GM21390 (cell line): ENCODE measurements around the gene TAOK1.

Experiments
- ATAC-seq: cut with Tn5 transposase; IDR thresholded peaks from one replicate; pipeline ENCODE4 v1.9.1; 2021; ENCODE audit not compliant: unreplicated experiment

Gene TAOK1

DNA sequence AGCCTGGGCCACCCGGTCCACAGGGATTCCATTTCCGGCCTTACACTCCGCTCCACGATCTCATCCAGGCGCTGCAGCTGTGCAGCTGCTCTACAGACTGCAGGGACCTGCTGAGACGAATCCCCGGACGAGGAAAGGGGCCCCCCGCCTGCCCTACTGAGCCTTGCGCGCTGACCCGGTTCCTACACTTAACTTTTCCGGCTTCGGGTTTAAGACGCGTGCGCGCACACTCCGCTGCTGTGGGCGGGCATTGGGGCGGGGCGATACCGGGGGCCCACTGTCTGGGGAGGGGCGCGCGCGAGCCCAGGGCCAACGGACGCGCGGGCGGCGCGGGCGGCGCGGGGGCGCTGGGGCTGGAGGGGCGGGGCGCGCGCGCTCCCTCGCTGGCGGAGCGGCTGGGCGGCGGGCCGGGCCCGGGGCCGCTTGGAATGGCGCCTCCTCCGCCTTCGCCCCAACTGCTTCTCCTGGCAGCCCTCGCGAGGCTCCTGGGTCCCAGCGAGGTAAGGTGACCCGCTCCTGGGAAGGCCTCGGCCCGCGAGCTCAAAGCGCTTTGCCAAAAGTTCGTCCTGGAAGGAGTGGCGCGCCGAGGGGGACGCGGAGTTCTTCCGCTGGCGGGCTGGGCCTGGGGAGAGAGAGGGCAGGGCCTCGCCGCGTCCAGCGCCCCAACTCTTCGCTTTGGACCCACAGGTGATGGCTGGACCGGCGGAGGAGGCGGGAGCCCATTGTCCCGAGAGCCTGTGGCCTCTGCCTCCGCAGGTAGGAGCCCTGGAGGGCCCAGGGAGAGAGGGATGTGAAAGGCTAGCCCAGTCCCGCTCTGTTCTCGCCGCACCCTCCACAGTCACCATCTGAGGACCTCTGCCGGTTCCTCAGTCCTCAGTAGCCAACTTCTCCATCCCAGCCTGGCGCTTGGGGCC, 178.4 kb downstream of the TAOK1 start, which contains the start of gene TP53I13:
TP53I13 (plus strand) TSS at position 371 of the 914 bp plus-strand sequence; CDS start at position 429, 58 bp downstream.
- peak; percentile 30 for ATAC-seq

GRCh38 chr17:29569245-29569950, 179.2 kb downstream of the TAOK1 start:
- no peak for ATAC-seq

DNA sequence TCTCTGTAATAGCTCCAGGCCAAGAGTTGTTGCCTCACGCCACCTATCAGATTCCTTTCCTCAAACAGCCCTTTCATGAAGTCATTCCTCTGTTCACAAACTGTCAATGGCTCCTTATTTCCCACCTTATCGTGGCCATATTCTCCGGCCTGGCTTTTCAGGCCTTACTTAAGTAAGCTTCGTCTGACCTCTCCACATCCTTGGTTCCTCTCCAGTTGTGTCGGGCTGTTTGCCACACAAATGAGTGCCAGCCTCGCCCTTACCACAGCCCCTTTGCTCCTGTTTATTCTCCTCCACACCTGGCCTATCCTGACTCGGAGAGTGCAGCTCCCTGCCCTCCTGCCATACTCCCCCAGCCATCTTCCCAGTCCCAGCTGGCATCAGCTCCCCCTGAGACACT, 180.4 kb downstream of the TAOK1 start:
- ATAC-seq, result no peak

GRCh38 chr17:29571486-29571882, 181.3 kb downstream of the TAOK1 start:
- no peak for ATAC-seq

- ATAC-seq, result no peak
Measured at GRCh38 chr17:29571883-29572681, 181.9 kb downstream of the TAOK1 start.

GRCh38 chr17:29572691-29573557, 182.8 kb downstream of the TAOK1 start:
- no peak for ATAC-seq

- ATAC-seq, result no peak
Measured at GRCh38 chr17:29573558-29573869, 183.4 kb downstream of the TAOK1 start.

DNA sequence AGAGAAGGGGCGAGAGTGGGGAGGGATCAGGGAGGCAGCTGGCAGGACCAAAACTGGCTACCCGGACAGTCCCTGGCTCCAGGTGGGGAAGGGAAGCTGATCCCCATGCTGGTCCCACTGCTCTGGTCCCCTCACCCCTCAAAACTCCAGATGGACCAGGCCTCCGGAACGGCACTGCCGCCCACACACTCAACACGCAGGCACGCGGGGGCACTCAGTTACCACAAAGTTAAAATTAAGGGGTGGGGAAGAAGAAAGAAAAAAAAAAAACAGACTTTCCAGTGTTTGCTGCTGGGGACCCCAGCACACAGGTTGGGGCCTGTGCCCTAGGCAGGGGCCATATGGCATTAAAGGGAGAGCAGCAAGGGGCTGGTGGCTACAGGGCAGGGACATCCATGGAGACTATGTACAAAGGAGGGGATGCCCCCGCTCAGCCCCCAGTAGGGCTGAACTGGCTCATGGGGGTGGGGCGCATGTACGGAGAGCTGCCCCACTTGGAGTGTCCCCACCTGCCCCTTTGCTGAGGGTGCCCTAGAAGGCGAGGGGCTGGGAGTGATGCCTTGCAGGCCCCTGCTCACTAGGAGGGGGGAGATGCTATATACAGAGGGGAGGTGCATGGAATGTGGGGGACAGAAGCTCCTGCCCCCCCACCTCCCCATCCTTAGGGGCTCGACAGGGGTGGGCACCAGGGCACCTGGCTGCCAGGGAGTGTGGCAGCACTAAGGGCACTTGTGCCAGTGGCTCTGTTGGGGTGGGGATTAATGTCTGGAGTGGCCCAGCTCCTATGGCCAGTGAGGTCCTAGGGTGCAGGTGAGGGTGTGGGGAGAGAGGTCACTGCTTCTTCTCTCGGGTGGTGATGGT, 183.9 kb downstream of the TAOK1 start:
- no peak for ATAC-seq

DNA sequence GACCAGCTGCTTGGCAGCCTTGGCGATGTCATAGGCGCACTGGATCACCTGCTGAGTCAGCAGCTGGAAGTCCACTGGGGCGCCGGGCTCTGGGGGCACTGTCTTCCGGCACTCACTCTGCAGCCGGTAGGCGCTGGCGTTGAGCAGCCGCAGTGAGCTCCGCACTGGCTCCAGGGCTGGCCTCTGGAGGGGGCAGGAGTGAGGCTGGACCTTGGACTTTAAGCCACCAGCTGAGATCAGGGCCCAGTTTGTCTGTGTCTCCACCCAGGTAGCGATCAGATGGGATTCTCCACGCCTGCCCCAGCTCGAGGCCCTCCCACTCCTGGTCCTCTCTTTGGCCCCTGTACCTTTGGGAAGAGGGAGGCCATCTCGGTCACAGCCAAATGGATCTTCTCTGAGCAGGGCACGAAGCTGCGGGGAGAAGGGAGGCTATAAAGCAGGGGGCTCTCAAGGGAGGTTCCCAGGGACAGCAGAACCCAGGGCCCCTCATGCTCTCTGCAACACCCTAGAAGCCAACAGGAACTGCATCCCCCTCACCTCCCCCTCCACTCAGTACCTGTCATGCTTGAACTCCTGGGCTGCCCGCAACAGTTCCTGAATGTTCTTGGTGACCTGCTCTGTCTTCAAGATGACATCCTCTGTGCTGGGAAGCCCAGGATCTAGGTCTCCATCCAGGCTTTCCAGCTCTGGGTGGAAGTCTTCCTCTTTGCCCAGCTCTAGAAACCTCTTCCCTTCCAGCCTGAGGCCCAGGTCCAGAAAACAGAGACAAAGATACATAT, 184.8 kb downstream of the TAOK1 start:
- no peak for ATAC-seq

DNA sequence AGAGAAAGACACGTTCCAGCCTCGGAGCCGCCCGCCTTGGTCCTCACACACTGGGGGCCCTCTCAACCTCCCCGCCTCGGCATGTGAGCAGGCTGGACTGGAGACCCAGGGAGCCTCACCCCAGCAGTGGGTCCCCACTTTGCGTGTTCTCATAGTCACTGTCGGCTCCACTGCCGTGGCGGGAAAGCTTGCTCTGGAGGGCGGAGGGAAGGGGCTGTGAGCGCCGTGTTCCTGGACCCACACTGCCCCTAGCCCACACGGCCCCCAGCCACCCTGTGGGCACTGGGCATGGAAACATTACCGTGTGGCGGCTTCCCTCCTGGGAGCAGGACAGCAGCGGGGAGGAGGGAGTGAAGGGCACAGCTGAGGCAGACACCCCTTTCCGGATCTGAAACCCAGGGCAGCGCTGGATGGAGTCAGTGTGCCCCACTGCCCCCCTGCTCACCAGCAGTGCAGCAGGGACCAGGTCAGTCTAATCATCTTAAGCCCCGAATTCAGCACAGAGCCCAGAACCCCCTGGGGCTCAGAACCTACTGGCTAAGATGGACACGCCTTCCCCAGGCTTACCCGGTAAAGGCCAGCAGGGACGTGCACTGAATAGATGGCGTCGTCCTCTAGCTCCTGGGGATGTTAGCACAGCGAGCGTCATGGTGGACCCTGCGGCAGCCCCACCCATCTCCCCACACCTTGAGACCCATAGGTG, 185.5 kb downstream of the TAOK1 start:
- ATAC-seq, result no peak

DNA sequence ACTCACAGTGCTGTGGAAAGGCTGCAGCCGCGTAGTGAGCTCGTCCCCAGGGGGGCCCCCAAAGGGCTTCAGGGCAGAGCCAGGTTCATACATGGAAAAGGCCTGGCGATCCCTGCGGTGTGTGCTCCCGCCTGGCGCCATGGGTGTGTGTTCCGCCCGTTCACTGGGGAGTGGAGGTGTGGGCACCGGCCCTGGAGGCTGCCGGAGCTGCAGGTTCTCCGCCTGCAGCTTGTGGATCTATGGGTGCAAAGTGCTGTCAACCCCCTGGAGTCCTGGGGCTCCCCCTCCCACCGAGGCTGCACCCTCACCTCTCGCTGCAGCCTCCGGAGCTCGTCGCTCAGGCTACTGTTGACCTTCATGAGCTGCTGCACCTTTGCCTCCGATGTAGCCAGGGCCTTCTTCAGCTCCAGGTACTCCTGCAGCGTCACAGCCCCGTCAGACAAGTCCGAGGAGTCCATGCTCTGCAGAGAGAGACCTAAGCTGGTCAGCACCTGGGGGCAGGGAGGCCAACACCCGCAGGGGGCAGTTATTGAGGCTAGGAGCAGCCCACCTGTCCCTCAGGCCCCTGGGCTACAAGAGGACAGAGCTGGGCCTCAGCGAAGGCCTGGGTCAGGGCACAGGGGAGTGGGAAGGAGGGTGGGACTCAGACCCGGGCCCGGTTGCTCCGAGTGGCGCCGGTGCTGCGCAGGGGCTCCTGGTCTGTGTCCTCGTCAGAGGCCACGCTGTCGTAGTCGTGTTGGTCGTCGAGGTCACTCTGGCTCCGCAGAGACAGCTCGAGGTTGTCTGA, 186.2 kb downstream of the TAOK1 start:
- no peak for ATAC-seq

DNA sequence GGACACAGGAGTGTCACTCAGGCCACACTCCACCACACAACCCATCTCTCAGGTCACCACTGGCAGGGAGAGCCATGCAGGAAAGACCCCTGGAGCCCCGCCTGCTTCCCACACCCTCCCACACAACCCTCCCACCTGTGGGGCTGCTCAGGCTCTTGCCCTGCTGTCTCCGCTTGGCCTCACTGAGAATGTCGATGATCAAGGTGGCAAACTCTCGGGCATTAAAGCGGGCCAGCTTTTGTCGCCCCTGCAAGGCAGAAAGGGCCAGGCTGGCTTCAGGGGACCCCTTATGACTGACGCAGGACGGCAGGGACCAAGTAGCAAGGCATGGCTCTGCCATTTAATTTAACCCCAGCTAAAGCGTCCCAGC, 186.8 kb downstream of the TAOK1 start:
- no peak for ATAC-seq

DNA sequence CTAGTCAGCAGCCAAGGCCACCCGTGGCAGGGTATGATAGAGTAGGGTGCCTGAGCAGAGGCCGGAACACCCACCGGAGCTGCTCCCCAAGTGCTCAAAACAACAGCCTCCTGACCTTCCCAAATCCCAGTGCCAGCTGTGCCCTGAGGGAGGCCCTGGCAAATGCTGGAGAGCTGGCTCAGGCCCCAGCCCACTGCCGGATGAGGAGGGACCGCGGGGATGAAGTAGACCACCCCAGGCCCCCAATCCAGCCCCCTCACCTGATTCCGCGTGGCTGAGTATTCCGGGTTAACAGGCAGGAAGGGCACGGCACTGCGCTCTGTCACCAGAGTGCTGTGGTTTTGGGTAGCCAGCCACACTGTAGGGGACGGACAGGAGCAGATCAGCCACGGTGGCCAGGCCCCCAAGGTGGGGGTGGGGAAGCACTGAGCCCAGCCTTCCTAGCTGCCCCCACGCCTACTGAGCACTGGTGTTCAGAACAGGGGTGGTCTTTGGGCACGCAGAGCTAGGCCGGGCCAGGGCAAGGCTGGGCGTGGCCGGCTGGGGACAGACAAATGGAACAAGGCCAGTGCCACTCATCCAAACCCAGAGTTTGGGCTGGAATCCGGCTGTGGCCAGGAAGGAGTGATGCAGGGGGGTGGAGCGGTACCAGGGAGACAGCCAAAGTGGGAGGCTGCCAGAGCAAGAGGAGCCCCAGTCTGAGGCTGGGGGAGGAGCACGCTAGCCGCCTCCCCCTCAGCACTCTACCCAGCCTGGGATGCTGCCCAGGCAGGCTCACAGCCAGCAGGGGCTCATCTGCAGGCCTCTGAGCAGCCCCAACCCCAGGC, 187.4 kb downstream of the TAOK1 start:
- ATAC-seq, result no peak

DNA sequence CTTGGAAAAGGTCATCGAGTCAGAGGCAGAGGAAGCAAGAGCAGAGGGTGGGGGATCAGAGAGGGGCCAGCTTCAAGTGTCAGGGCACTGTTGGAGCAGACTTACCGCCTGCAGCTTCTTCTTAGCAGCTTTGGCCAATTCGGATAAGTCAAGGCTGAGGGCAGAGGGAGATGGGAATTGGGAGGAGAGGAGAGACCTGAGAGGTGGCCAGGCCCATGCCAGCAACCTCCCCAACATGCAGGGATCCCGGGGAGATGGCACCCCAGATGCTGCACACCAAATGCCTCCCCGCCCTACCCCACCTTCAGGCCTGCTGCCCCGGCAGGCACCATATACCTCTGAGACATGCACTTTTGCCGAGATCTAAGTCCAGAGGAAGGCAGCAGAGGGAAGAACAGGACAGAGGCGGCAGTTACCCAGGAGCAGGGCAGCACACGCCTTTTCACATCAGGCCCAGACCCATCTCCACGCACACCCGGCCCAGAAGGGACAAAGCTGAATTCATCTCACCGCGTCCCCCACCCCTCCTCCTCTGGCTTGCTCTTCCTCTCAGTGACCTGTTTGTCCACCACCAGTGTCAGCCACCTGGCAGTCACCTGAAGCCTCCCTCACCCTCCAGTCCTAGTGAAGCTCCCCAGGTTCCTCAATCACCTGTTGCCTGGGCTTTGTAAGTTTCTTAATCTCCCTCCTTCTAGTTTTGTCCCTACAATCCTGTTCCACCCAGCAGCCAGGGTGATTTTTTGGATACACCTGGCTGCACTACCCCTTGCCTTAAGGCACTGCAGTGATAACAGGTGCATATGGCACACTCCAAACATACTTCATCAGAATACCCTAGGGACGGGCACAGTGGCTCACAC, 188.7 kb downstream of the TAOK1 start:
- ATAC-seq, result no peak

GRCh38 chr17:29579866-29580771, 190.0 kb downstream of the TAOK1 start:
- ATAC-seq, result no peak
